ENCODE measurements around the gene NRP2. TPM values are rescaled to one million over a fixed set of nuclear protein-coding genes. Genes with fewer than 3 reads are reported as not detected.
A peak's percentile ranks its signal among the peaks of the same experiment; 100 is the strongest.

Gene NRP2
- total and polyA plus RNA-seq, 4 donors, result 57.7 to 79.1 (median 62.4) TPM

- Histone ChIP-seq H3K27me3 (ENCODE audit: control insufficient read depth, insufficient read depth, low read length) (peaks cover 7% of the 10 kb centered on the region), H3K9me3 (ENCODE audit: control insufficient read depth, insufficient read depth, low read length) (no peaks in the 10 kb centered on the region), H3K36me3 (ENCODE audit: control insufficient read depth, insufficient read depth, low read length) (peaks cover 10% of the 10 kb centered on the region), H3K4me3 (ENCODE audit: low read depth, low read length) (no peak overlapping the region), H3K27ac (ENCODE audit: low read depth, low read length) (peak overlapping the region; percentile 67), H3K4me1 (ENCODE audit: control insufficient read depth, insufficient read depth, low read length) (peaks cover 41% of the 10 kb centered on the region)
- WGBS (ENCODE audit: insufficient coverage), result 74% methylated on average over 2 of the region's 6 CpGs
- peak in 2 of 6 donors; percentile 64 to 69 for DNase-seq (ENCODE audit: low read depth in 4 of 6, low spot score in 6 of 6)
Measured at GRCh38 chr2:205734436-205735037, 52.2 kb downstream of the NRP2 start.

DNA sequence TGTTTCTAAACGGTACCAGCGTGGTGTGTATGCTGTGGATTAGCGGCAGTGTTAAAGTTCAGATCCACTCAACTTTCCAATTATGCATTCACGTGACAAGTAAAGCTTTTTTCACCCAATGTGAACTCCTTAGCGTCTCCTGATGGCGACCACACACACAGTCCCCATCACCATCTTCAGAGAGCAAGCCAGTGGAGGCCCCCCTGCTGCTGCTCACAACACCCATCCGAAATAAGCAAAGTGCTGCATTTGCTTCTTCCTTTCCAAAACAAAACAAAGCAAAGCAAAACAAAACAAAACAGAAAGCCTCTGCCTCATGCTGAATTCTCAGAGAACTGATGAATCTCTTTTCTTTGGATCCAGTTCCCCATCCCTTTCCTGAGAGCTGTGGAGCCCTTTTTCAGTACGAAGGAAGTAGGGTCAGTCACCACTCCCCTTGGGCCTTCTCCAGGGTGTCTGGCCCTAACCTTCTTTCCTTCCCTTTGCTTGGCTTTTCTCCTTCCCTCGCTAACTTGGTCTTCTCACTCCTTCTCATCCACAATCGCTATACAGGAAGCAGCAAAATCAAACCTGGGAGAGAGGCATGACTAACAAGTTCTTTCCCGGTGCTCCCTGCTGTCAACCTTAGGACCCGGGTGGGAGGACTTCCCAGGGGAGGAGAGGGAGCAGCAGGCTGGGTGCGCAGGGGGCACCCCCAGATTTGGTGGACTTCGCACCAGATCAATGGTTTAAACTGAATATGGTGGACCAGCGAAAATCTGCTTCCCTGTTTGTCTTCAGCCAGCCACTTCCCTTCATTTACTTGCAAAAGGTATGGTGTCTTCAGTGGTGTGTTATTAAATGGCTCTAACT, 56.0 kb downstream of the NRP2 start:
- peak in 1 of 6 donors; percentile 57 for DNase-seq (ENCODE audit: low read depth in 4 of 6, low spot score in 6 of 6)
- Histone ChIP-seq H3K4me1 (ENCODE audit: control insufficient read depth, insufficient read depth, low read length) (peaks cover 18% of the 10 kb centered on the region), H3K4me3 (ENCODE audit: low read depth, low read length) (no peak overlapping the region), H3K27me3 (ENCODE audit: control insufficient read depth, insufficient read depth, low read length) (peaks cover 7% of the 10 kb centered on the region), H3K27ac (ENCODE audit: low read depth, low read length) (peak overlapping the region; percentile 59), H3K9me3 (ENCODE audit: control insufficient read depth, insufficient read depth, low read length) (no peaks in the 10 kb centered on the region), H3K36me3 (ENCODE audit: control insufficient read depth, insufficient read depth, low read length) (peaks cover 21% of the 10 kb centered on the region)
- WGBS (ENCODE audit: insufficient coverage), result 60% methylated on average over 10 of the region's 15 CpGs

DNA sequence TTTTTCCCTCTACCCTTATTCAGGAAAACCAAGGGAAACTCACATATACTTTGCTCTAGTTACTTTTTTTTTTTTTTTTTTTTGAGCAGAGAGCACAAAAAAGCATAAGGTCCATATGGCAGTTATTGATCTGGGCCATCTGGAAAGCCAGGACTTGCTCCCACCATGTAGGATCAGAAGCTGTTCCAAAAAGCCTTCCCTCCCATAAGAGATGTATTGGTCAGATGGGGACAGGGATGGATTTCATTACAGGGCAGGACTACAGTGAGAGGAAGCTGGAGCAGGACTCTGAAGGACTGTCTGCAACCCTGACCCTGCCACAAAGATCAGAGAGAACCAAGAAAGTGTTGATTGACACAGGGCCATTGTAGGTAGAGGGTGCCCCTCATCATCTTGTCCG, 57.3 kb downstream of the NRP2 start:
- H3K4me3 ChIP-seq (ENCODE audit: low read depth, low read length), result no peak overlapping the region
- no peaks in the 10 kb centered on the region for H3K9me3 ChIP-seq (ENCODE audit: control insufficient read depth, insufficient read depth, low read length)
- peaks cover 19% of the 10 kb centered on the region for H3K36me3 ChIP-seq (ENCODE audit: control insufficient read depth, insufficient read depth, low read length)
- no CpG with 5 or more reads among the region's 1 CpG for WGBS (ENCODE audit: insufficient coverage)
- DNase-seq (ENCODE audit: low read depth in 4 of 6, low spot score in 6 of 6), result no peak
- H3K27me3 ChIP-seq (ENCODE audit: control insufficient read depth, insufficient read depth, low read length), result peaks cover 6% of the 10 kb centered on the region
- H3K27ac ChIP-seq (ENCODE audit: low read depth, low read length), result no peak overlapping the region
- H3K4me1 ChIP-seq (ENCODE audit: control insufficient read depth, insufficient read depth, low read length), result peaks cover 6% of the 10 kb centered on the region

GRCh38 chr2:205740381-205740780, 58.1 kb downstream of the NRP2 start:
- no peak overlapping the region for H3K4me3 ChIP-seq (ENCODE audit: low read depth, low read length)
- H3K27me3 ChIP-seq (ENCODE audit: control insufficient read depth, insufficient read depth, low read length), result peaks cover 3% of the 10 kb centered on the region
- no peak for DNase-seq (ENCODE audit: low read depth in 4 of 6, low spot score in 6 of 6)
- H3K36me3 ChIP-seq (ENCODE audit: control insufficient read depth, insufficient read depth, low read length), result peaks cover 19% of the 10 kb centered on the region
- WGBS (ENCODE audit: insufficient coverage), result 100% methylated on average over 6 of the region's 8 CpGs
- no peaks in the 10 kb centered on the region for H3K9me3 ChIP-seq (ENCODE audit: control insufficient read depth, insufficient read depth, low read length)
- no peak overlapping the region for H3K27ac ChIP-seq (ENCODE audit: low read depth, low read length)
- H3K4me1 ChIP-seq (ENCODE audit: control insufficient read depth, insufficient read depth, low read length), result peaks cover 4% of the 10 kb centered on the region

- H3K4me1 ChIP-seq (ENCODE audit: control insufficient read depth, insufficient read depth, low read length), result peaks cover 11% of the 10 kb centered on the region
- H3K36me3 ChIP-seq (ENCODE audit: control insufficient read depth, insufficient read depth, low read length), result peaks cover 25% of the 10 kb centered on the region
- H3K27me3 ChIP-seq (ENCODE audit: control insufficient read depth, insufficient read depth, low read length), result peaks cover 3% of the 10 kb centered on the region
- H3K27ac ChIP-seq (ENCODE audit: low read depth, low read length), result no peak overlapping the region
- no peaks in the 10 kb centered on the region for H3K9me3 ChIP-seq (ENCODE audit: control insufficient read depth, insufficient read depth, low read length)
- H3K4me3 ChIP-seq (ENCODE audit: low read depth, low read length), result no peak overlapping the region
- DNase-seq (ENCODE audit: low read depth in 4 of 6, low spot score in 6 of 6), result no peak
- WGBS (ENCODE audit: insufficient coverage), result 90% methylated on average over 3 of the region's 4 CpGs
Measured at GRCh38 chr2:205741256-205741978, 59.1 kb downstream of the NRP2 start.

DNA sequence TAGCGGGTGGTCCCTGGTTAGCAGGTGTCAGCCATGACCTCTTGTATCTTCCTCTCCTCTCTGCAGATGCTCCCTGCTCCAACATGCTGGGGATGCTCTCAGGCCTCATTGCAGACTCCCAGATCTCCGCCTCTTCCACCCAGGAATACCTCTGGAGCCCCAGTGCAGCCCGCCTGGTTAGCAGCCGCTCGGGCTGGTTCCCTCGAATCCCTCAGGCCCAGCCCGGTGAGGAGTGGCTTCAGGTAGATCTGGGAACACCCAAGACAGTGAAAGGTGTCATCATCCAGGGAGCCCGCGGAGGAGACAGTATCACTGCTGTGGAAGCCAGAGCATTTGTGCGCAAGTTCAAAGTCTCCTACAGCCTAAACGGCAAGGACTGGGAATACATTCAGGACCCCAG, 60.8 kb downstream of the NRP2 start:
- no peak for DNase-seq (ENCODE audit: low read depth in 4 of 6, low spot score in 6 of 6)
- H3K27me3 ChIP-seq (ENCODE audit: control insufficient read depth, insufficient read depth, low read length), result peaks cover 3% of the 10 kb centered on the region
- no peaks in the 10 kb centered on the region for H3K9me3 ChIP-seq (ENCODE audit: control insufficient read depth, insufficient read depth, low read length)
- WGBS (ENCODE audit: insufficient coverage), result 98% methylated on average over 11 of the region's 11 CpGs
- H3K4me3 ChIP-seq (ENCODE audit: low read depth, low read length), result no peak overlapping the region
- peaks cover 27% of the 10 kb centered on the region for H3K36me3 ChIP-seq (ENCODE audit: control insufficient read depth, insufficient read depth, low read length)
- peaks cover 16% of the 10 kb centered on the region for H3K4me1 ChIP-seq (ENCODE audit: control insufficient read depth, insufficient read depth, low read length)
- H3K27ac ChIP-seq (ENCODE audit: low read depth, low read length), result no peak overlapping the region

DNA sequence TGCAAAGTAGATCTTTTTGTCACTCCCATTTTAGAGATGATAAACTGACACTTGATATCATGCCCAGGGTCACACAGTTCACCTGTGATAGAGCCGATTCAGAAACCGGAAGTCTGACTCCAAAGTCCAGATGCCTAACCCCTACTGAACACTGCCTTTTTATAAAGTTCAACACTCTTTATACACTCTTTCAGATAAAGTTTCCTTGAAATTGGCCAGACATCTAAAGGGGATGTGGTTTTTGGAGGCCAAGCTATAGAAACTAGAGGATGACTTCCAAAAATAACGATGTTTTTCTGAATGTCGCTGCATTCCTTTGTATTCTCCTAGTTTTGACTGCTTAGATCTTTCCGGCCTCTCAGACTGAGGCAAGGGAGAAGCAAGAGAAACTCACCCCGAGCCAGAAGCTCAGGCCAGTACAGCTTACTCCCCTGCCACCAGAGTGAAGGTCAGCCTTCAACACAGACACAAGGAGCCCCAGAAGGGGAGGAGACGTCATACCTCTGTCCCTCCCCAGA, 61.8 kb downstream of the NRP2 start:
- no peaks in the 10 kb centered on the region for H3K9me3 ChIP-seq (ENCODE audit: control insufficient read depth, insufficient read depth, low read length)
- no peak overlapping the region for H3K4me3 ChIP-seq (ENCODE audit: low read depth, low read length)
- WGBS (ENCODE audit: insufficient coverage), result 80% methylated on average over 4 of the region's 7 CpGs
- peaks cover 3% of the 10 kb centered on the region for H3K27me3 ChIP-seq (ENCODE audit: control insufficient read depth, insufficient read depth, low read length)
- peaks cover 13% of the 10 kb centered on the region for H3K4me1 ChIP-seq (ENCODE audit: control insufficient read depth, insufficient read depth, low read length)
- H3K27ac ChIP-seq (ENCODE audit: low read depth, low read length), result no peak overlapping the region
- DNase-seq (ENCODE audit: low read depth in 4 of 6, low spot score in 6 of 6), result peak in 1 of 6 donors; percentile 67
- H3K36me3 ChIP-seq (ENCODE audit: control insufficient read depth, insufficient read depth, low read length), result peaks cover 27% of the 10 kb centered on the region

DNA sequence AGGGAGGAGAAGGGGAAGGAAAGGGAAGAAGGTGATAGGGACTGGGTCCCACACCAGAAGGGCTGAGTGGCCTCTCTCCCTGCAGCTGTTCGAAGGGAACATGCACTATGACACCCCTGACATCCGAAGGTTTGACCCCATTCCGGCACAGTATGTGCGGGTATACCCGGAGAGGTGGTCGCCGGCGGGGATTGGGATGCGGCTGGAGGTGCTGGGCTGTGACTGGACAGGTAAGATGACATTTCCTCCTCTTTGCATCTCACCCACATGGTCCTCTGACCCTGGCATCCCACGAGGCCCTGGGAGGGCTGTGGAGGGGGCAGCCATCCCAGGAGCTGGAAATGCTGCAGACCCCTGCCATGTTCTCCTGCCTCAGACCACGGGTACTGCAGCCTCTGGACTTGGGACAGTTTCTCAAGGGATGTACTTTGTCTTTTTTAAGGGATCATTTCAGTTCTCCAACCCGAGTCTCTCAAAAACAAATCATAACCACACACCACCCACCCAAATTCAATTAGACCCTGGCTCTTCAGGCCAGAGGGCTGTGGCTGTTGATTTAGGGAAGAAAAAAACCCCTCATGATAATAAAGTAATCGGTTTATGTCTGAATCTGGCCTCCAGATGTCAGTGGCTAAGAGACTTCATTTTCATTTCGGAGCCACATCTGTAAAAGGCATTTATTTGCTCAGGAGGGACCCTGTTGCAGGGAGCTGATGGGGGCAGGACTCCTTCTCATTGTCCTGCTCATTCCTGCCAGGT, 63.5 kb downstream of the NRP2 start:
- Histone ChIP-seq H3K27ac (ENCODE audit: low read depth, low read length) (no peak overlapping the region), H3K4me3 (ENCODE audit: low read depth, low read length) (no peak overlapping the region), H3K9me3 (ENCODE audit: control insufficient read depth, insufficient read depth, low read length) (no peaks in the 10 kb centered on the region), H3K4me1 (ENCODE audit: control insufficient read depth, insufficient read depth, low read length) (peaks cover 13% of the 10 kb centered on the region), H3K36me3 (ENCODE audit: control insufficient read depth, insufficient read depth, low read length) (peaks cover 27% of the 10 kb centered on the region), H3K27me3 (ENCODE audit: control insufficient read depth, insufficient read depth, low read length) (peaks cover 3% of the 10 kb centered on the region)
- DNase-seq (ENCODE audit: low read depth in 4 of 6, low spot score in 6 of 6), result no peak
- 81% methylated on average over 3 of the region's 14 CpGs for WGBS (ENCODE audit: insufficient coverage)

- H3K36me3 ChIP-seq (ENCODE audit: control insufficient read depth, insufficient read depth, low read length), result peaks cover 21% of the 10 kb centered on the region
- no peaks in the 10 kb centered on the region for H3K9me3 ChIP-seq (ENCODE audit: control insufficient read depth, insufficient read depth, low read length)
- H3K27ac ChIP-seq (ENCODE audit: low read depth, low read length), result no peak overlapping the region
- no peak for DNase-seq (ENCODE audit: low read depth in 4 of 6, low spot score in 6 of 6)
- 68% methylated on average over 7 of the region's 7 CpGs for WGBS (ENCODE audit: insufficient coverage)
- H3K27me3 ChIP-seq (ENCODE audit: control insufficient read depth, insufficient read depth, low read length), result peaks cover 3% of the 10 kb centered on the region
- H3K4me3 ChIP-seq (ENCODE audit: low read depth, low read length), result no peak overlapping the region
- peaks cover 13% of the 10 kb centered on the region for H3K4me1 ChIP-seq (ENCODE audit: control insufficient read depth, insufficient read depth, low read length)
Measured at GRCh38 chr2:205746420-205746785, 64.1 kb downstream of the NRP2 start.
